KBM-7 (cell line): ENCODE results near the gene CDH9.
"Not testable (repeated sequence)": the region's sequence is repeated elsewhere in the genome, so short reads cannot be mapped to it uniquely, and the experiment has no call there.

Source experiments
- DNase-seq: peaks from one replicate; pipeline ENCODE4 v3.0.0-alpha.2; 2015
- in situ Hi-C: fragments of 300-500 bp; cut with MboI; formaldehyde crosslinking; loops from 2 replicates; pipeline ENCODE4 v1.14.3; 2020; ENCODE audit warnings: low sequenced_read_pairs, low pct_unique_long_range_greater_than_20kb, mixed read lengths

CDH9 gene

GRCh38 chr5:26959290-26959689 lies 79.1 kb downstream of the CDH9 start:
- in situ Hi-C loops: no loop called here
- DNase-seq: no peak

GRCh38 chr5:26955161-26955560 lies 83.2 kb downstream of the CDH9 start:
- DNase-seq: no peak
- in situ Hi-C loops: no loop called here

GRCh38 chr5:26948921-26949320 lies 89.5 kb downstream of the CDH9 start:
- DNase-seq: no peak
- in situ Hi-C loops: no loop called here

GRCh38 chr5:26945901-26946300 lies 92.5 kb downstream of the CDH9 start:
- in situ Hi-C loops: no loop called here
- DNase-seq: no peak

GRCh38 chr5:26942481-26942880 lies 95.9 kb downstream of the CDH9 start:
- in situ Hi-C loops: no loop called here
- no peak for DNase-seq

- in situ Hi-C loops: no loop called here
- no peak for DNase-seq
Observed at GRCh38 chr5:26940994-26941393, 97.4 kb downstream of the CDH9 start.

GRCh38 chr5:26932238-26932637 lies 106.1 kb downstream of the CDH9 start:
- in situ Hi-C loops: no loop called here
- DNase-seq: no peak

- no peak for DNase-seq
- in situ Hi-C loops: no loop called here
Observed at GRCh38 chr5:26921439-26921838, 116.9 kb downstream of the CDH9 start.

- in situ Hi-C loops: no loop called here
- no peak for DNase-seq
Observed at GRCh38 chr5:26903469-26903868, 134.9 kb downstream of the CDH9 start.

- in situ Hi-C loops: no loop called here
- DNase-seq: no peak
Observed at GRCh38 chr5:26894719-26895263, 143.6 kb downstream of the CDH9 start.

GRCh38 chr5:26893078-26893477 lies 145.3 kb downstream of the CDH9 start:
- DNase-seq: no peak
- in situ Hi-C loops: no loop called here

- in situ Hi-C loops: no loop called here
- DNase-seq: no peak
Observed at GRCh38 chr5:26889815-26890214, 148.6 kb downstream of the CDH9 start.

GRCh38 chr5:26884481-26884880 lies 153.9 kb downstream of the CDH9 start:
- DNase-seq: no peak
- in situ Hi-C loops: no loop called here

- in situ Hi-C loops: no loop called here
Observed at GRCh38 chr5:26883375-26883774, 155.0 kb downstream of the CDH9 start.

GRCh38 chr5:26881901-26882300 lies 156.5 kb downstream of the CDH9 start:
- DNase-seq: no peak
- in situ Hi-C loops: no loop called here

More at GRCh38 chr5:26883375-26883774, 155.0 kb downstream of the CDH9 start:
- no peak for DNase-seq

GRCh38 chr5:26877154-26877553 lies 161.2 kb downstream of the CDH9 start:
- in situ Hi-C loops: no loop called here

GRCh38 chr5:26872337-26872736 lies 166.0 kb downstream of the CDH9 start:
- in situ Hi-C loops: no loop called here
- DNase-seq: no peak

More at GRCh38 chr5:26877154-26877553, 161.2 kb downstream of the CDH9 start:
- DNase-seq: no peak

GRCh38 chr5:26869781-26870180 lies 168.6 kb downstream of the CDH9 start:
- in situ Hi-C loops: no loop called here
- DNase-seq: no peak

- in situ Hi-C loops: no loop called here
Observed at GRCh38 chr5:26868504-26868903, 169.9 kb downstream of the CDH9 start.

GRCh38 chr5:26864061-26864460 lies 174.3 kb downstream of the CDH9 start:
- in situ Hi-C loops: no loop called here
- DNase-seq: no peak

More at GRCh38 chr5:26868504-26868903, 169.9 kb downstream of the CDH9 start:
- DNase-seq: no peak

GRCh38 chr5:26856238-26856637 lies 182.1 kb downstream of the CDH9 start:
- DNase-seq: no peak
- in situ Hi-C loops: no loop called here

GRCh38 chr5:26852450-26852849 lies 185.9 kb downstream of the CDH9 start:
- in situ Hi-C loops, DNase-seq: not testable (repeated sequence)
